Naive thymus-derived CD8-positive, alpha-beta T cell (primary cell): ENCODE data around the gene NSUN3. TPM values are rescaled to one million over a fixed set of nuclear protein-coding genes. Genes with fewer than 3 reads are reported as not detected.
"Not testable (repeated sequence)": the region's sequence is repeated elsewhere in the genome, so short reads cannot be mapped to it uniquely, and the experiment has no call there.

Experiments used
- ATAC-seq, 2 donors: fragments of 150-1000 bp; cut with Tn5 transposase in 1 of 2; sonication (Bioruptor Pico), chemical (Tn5 transposase) in 1 of 2; 1 replicate in 1 of 2; 2 replicates in 1 of 2; pipeline ENCODE4 v1.10.0; 2021; ENCODE audit warnings: mild to moderate bottlenecking in 2 of 2, moderate library complexity in 2 of 2
- POLR2A ChIA-PET: fragments of 350-600 bp; sonication (Branson Sonifier 250); formaldehyde crosslinking; loops from one replicate; lab custom pipeline; 2021; ENCODE audit warnings: antibody characterized with exemption; lab: Charles Lee
- DNase-seq, 10 donors: peaks; one replicate each; pipeline versions ENCODE4 v3.0.0 to v3.0.0-alpha.2; 2020 to 2022
- H3K27ac Mint-ChIP-seq, 10 donors: one replicate each; pipeline ENCODE4 v1.8.0; 2020 to 2022; ENCODE audit warnings: mild to moderate bottlenecking in 10 of 10, mixed read lengths in 10 of 10, moderate library complexity in 4 of 10, inconsistent platforms in 1 of 10
- H3K27me3 Mint-ChIP-seq, 5 donors: one replicate each; pipeline ENCODE4 v1.8.0; 2021 to 2022; ENCODE audit warnings: mixed read lengths in 5 of 5
- H3K36me3 Mint-ChIP-seq, 3 donors: one replicate each; pipeline ENCODE4 v1.8.0; 2020 to 2022; ENCODE audit warnings: mixed read lengths in 3 of 3, mild to moderate bottlenecking in 2 of 3, inconsistent platforms in 1 of 3
- H3K4me1 Mint-ChIP-seq, 4 donors: one replicate each; pipeline ENCODE4 v1.8.0; 2021 to 2022; ENCODE audit warnings: mixed read lengths in 4 of 4
- H3K4me3 Mint-ChIP-seq, 10 donors: one replicate each; pipeline ENCODE4 v1.8.0; 2020 to 2022; ENCODE audit warnings: mild to moderate bottlenecking in 10 of 10, mixed read lengths in 10 of 10, moderate library complexity in 6 of 10, inconsistent platforms in 1 of 10
- H3K9me3 Mint-ChIP-seq, 9 donors: one replicate each; pipeline ENCODE4 v1.8.0; 2020 to 2022; ENCODE audit warnings: mixed read lengths in 9 of 9, mild to moderate bottlenecking in 3 of 9, inconsistent platforms in 1 of 9, moderate library complexity in 1 of 9
- polyA plus RNA-seq, 3 donors: library from polyadenylated mRNA; unstranded; fragments of 300-500 nt; fragmentation: Illumina TruSeq; gene quantifications; one replicate each; pipeline ENCODE4 v1.2.3, GENCODE V29; 2021
- total RNA-seq, 8 experiments: library from RNA in 2 of 8; stranded (reverse) in 2 of 8; gene quantifications; one replicate each; pipeline ENCODE4 v1.2.3 and lab custom pipeline; 2021 to 2026

NSUN3 gene
- total and polyA plus RNA-seq, 5 experiments from 2014 or later = 7.8 to 22.5 (median 10.9) TPM

DNA sequence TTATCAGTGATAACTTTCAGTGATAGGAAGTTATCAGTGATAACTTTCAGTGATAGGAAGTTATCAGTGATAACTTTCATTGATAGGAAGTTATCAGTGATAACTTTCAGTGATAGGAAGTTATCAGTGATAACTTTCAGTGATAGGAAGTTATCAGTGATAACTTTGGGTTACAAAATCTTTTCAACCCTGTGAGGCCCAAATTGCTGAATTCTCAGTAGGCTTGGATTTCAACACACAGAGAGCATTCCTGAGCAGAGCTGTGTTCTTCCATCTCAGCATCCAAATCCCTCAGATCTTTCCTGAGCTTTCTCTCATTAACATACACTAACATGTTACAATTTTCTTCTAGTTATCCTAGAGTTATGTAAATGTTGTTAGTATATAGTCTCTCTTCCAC is 47.4 kb downstream of the NSUN3 start:
- H3K4me1 Mint-ChIP-seq = peaks cover 2 to 12% (median 4%) of the 10 kb centered on the region in 4 donors
- H3K4me3 Mint-ChIP-seq, POLR2A ChIA-PET, DNase-seq, H3K27me3 Mint-ChIP-seq, ATAC-seq, H3K9me3 Mint-ChIP-seq: not testable (repeated sequence)
- peaks cover 6 to 77% (median 23%) of the 10 kb centered on the region in 3 donors for H3K36me3 Mint-ChIP-seq
- H3K27ac Mint-ChIP-seq = peak overlapping the region in 1 of 10 donors; percentile 29

DNA sequence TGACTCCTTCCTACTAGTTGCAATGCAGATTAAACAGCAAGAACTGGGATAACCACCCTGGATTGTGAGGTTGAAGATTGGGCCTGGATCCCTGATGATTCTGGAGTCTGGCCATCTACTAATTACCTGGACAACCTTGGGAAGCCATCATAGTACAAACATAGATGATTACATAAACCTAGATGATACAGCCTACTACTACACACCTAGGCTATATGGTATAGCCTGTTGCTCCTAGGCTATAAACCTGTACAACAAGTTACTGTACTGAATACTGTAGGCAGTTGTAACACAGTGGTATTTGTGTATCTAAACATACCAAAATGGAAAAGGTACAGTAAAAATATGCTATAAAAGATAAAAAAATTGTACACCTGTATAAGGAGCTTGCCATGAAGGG is 48.0 kb downstream of the NSUN3 start:
- no peaks in the 10 kb centered on the region for H3K27me3 Mint-ChIP-seq
- ATAC-seq (no peak), DNase-seq (no peak)
- POLR2A ChIA-PET = no interaction called here
- H3K4me3 Mint-ChIP-seq = no peak overlapping the region
- H3K27ac Mint-ChIP-seq = no peak overlapping the region
- no peaks in the 10 kb centered on the region for H3K9me3 Mint-ChIP-seq
- H3K4me1 Mint-ChIP-seq = peaks cover 2 to 12% (median 5%) of the 10 kb centered on the region in 4 donors
- peaks cover 6 to 75% (median 22%) of the 10 kb centered on the region in 3 donors for H3K36me3 Mint-ChIP-seq

DNA sequence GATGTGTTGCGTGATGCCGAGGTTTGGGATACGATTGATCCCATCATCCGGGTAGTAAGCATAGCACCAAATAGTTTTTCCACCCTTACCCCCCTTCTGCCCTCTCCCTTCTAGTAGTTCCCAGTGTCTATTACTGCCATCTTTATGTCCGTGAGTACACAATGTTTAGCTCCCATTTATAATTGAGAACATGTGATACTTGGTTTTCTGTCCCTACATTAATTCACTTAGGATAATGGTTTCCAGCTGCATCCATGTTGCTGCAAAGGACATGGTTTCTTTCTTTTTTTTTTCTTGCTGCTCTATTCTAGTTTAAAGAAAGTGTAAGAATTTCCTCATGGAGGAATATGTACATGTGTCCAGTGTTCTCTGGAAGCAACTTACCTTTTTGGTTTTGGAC is 51.8 kb downstream of the NSUN3 start:
- ATAC-seq = no peak
- no peak for DNase-seq
- Mint-ChIP-seq H3K9me3 (no peaks in the 10 kb centered on the region), H3K27me3 (no peaks in the 10 kb centered on the region), H3K4me1 (peaks cover 7 to 24% (median 10%) of the 10 kb centered on the region in 4 donors), H3K27ac (no peak overlapping the region), H3K4me3 (no peak overlapping the region), H3K36me3 (peaks cover 6 to 53% (median 21%) of the 10 kb centered on the region in 3 donors)
- POLR2A ChIA-PET = no interaction called here

DNA sequence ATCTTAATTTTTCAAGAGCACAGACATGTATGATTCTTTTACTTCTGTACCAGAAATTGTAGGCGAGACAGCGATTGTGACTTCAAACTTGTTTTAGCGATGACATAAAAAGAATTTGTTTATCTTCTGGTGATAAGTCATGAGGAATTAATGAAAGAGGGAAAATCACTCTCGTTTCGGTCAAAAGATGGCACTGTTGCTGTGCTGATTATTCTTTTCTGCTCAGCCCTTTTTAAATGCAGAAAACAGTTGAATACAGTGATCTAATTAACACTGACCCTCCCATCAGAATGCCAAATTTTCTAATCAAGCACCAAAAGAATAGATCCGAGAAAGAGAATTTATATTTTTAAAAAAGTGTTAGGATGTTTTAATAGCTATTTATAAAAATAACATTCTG is 52.6 kb downstream of the NSUN3 start:
- no peak for DNase-seq
- H3K36me3 Mint-ChIP-seq = peaks cover 6 to 50% (median 18%) of the 10 kb centered on the region in 3 donors
- POLR2A ChIA-PET = no interaction called here
- ATAC-seq = no peak
- no peaks in the 10 kb centered on the region for H3K27me3 Mint-ChIP-seq
- H3K4me1 Mint-ChIP-seq = peaks cover 9 to 24% (median 11%) of the 10 kb centered on the region in 4 donors
- H3K27ac Mint-ChIP-seq = no peak overlapping the region
- no peaks in the 10 kb centered on the region for H3K9me3 Mint-ChIP-seq
- no peak overlapping the region for H3K4me3 Mint-ChIP-seq

DNA sequence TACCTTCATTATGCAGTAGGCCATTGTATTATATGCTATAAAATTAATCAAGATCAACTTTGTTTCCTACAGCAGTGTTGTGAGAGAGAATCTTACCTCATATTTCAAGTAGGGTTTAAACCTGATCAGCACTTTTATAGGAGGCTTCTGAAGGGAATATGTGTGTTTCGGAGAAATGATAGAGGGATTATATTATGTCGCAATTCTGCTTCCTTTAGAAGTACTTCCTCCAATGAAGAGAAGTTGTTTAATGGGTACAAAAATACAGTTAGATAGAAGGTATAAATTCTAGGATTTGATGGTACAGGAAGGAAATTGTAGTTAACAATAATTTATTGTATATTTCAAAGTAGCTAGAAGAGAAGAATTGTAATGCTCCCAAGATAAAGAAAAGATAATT is 54.9 kb downstream of the NSUN3 start:
- no peaks in the 10 kb centered on the region for H3K9me3 Mint-ChIP-seq

DNA sequence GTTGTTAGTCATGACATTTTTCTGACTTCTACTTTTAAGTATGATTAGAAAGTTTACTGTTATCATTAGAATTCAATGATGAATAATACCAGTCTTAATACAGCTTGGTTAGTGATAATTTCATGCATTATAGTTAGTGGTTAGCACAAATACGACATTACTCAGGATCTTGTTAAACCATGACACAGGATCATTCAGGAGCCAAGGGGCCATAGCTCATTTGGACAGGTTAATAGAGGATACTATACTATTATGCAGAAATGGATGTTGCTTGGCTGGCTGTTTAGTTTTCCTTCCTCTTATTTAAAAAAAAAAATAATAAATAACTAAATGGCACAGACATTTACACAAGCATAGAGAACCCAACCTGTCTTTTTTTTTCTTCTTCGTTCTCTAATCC is 55.5 kb downstream of the NSUN3 start:
- Mint-ChIP-seq H3K9me3 (no peaks in the 10 kb centered on the region), H3K27ac (no peak overlapping the region), H3K4me3 (no peak overlapping the region), H3K4me1 (peaks cover 7 to 14% (median 9%) of the 10 kb centered on the region in 4 donors), H3K27me3 (no peaks in the 10 kb centered on the region), H3K36me3 (peaks cover 0 to 36% (median 9%) of the 10 kb centered on the region in 3 donors)
- no peak for ATAC-seq
- POLR2A ChIA-PET = no interaction called here
- DNase-seq = no peak

More for the DNA sequence above, 54.9 kb downstream of the NSUN3 start:
- POLR2A ChIA-PET = no interaction called here
- Mint-ChIP-seq H3K4me1 (peaks cover 8 to 19% (median 10%) of the 10 kb centered on the region in 4 donors), H3K27ac (peak overlapping the region in 1 of 10 donors; percentile 9), H3K27me3 (no peaks in the 10 kb centered on the region), H3K36me3 (peaks cover 0 to 37% (median 9%) of the 10 kb centered on the region in 3 donors), H3K4me3 (no peak overlapping the region)
- ATAC-seq (no peak), DNase-seq (no peak)

DNA sequence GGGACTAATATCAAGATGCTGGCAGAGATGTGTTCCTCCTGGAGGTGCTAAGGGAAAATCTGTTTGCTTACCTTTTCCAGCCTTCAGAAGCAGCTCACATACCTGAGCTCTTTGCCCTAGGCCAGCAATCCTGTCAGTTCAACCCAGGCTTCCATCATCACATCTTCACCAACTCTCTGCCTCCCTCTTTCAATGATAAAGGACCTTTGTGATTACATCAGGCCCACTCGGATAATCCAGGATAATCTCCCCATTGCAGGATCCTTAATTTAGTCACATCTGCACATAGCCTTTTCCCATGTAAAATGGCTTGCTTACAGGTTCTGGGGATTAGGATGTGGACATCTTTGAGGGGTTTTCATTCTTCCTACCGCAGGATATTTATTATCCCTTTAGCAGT is 58.3 kb downstream of the NSUN3 start:
- H3K4me3 Mint-ChIP-seq = no peak overlapping the region
- ATAC-seq = no peak
- peak overlapping the region in 2 of 10 donors; percentile 1 to 5 for H3K27ac Mint-ChIP-seq
- POLR2A ChIA-PET = no interaction called here
- DNase-seq = no peak
- H3K27me3 Mint-ChIP-seq = no peaks in the 10 kb centered on the region
- H3K36me3 Mint-ChIP-seq = peaks cover 0 to 46% (median 19%) of the 10 kb centered on the region in 3 donors
- no peaks in the 10 kb centered on the region for H3K9me3 Mint-ChIP-seq
- H3K4me1 Mint-ChIP-seq = peaks cover 7 to 12% (median 8%) of the 10 kb centered on the region in 4 donors

DNA sequence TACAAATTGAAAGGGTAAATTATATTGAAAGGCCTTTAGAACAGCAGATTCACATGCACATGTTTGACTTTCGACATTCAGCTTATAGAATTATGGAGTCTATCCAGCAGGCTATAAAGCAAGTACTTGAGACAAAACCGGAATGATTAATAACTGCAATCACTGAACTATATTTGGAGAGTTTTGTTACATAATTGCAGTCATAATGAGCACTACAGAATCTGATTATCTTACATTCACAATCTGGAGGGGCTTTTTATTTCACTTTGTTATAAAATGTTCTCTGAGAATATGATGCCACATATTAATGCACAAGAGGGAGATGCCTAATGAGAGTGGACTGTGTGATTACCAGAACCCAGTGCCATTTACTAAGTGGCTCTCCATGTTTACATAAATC is 64.3 kb downstream of the NSUN3 start:
- H3K36me3 Mint-ChIP-seq = peaks cover 5 to 66% (median 36%) of the 10 kb centered on the region in 3 donors
- no peaks in the 10 kb centered on the region for H3K9me3 Mint-ChIP-seq
- POLR2A ChIA-PET = no interaction called here
- DNase-seq (no peak), ATAC-seq (no peak)
- no peaks in the 10 kb centered on the region for H3K27me3 Mint-ChIP-seq
- H3K4me3 Mint-ChIP-seq = no peak overlapping the region
- peak overlapping the region in 2 of 10 donors; percentile 24 to 35 for H3K27ac Mint-ChIP-seq
- H3K4me1 Mint-ChIP-seq = peaks cover 0 to 3% (median 0%) of the 10 kb centered on the region in 4 donors

DNA sequence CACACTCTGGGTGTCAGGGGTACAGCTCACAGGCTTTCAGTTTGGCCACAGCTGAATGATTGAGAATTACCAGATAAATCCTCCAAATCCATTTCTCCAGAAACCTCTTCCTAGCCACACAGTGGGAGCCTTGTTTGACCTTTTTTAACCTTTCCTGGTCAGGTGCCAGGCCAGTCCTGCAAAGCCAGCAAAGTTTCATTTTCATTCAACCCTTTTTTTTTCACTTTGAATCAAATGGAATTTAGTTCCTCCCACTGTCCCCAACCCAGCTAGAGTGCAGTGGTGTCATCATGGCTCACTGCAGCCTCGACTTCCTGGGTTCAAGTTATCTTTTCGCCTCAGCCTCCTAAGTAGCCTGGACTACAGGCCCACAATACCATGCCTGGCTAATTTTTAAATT is 67.8 kb downstream of the NSUN3 start:
- peaks cover 0 to 1% (median 0%) of the 10 kb centered on the region in 4 donors for H3K4me1 Mint-ChIP-seq
- H3K36me3 Mint-ChIP-seq = peaks cover 5 to 38% (median 29%) of the 10 kb centered on the region in 3 donors
- H3K27me3 Mint-ChIP-seq = no peaks in the 10 kb centered on the region
- POLR2A ChIA-PET = no interaction called here
- ATAC-seq (no peak), DNase-seq (no peak)
- H3K4me3 Mint-ChIP-seq = no peak overlapping the region
- peak overlapping the region in 1 of 10 donors; percentile 28 for H3K27ac Mint-ChIP-seq
- H3K9me3 Mint-ChIP-seq = peaks cover 0 to 5% (median 0%) of the 10 kb centered on the region in 9 donors

DNA sequence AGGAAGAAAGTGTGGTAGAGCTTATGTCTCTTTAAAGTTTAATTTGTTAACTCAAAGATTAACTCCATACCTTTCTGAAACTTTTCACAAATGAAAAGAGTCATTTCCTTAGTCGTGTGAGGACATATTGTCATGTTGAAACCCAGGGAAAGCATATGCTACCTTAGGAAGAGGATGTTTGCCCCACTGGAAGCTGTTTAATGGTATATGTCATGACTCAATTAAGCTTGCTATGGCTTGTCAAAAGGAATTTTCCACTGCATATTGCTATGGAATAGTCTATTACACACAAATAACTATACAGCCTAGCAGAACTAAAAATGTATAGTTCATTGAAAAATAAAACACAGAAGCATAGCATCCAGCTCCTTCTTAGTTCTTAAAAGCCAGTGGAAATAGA is 69.9 kb downstream of the NSUN3 start:
- no peak for ATAC-seq
- Mint-ChIP-seq H3K36me3 (peaks cover 5 to 18% (median 14%) of the 10 kb centered on the region in 3 donors), H3K4me1 (peaks cover 0 to 1% (median 0%) of the 10 kb centered on the region in 4 donors), H3K4me3 (no peak overlapping the region), H3K9me3 (peaks cover 0 to 14% (median 0%) of the 10 kb centered on the region in 9 donors), H3K27ac (no peak overlapping the region), H3K27me3 (peaks cover 0 to 3% (median 0%) of the 10 kb centered on the region in 5 donors)
- POLR2A ChIA-PET = no interaction called here
- DNase-seq = no peak

DNA sequence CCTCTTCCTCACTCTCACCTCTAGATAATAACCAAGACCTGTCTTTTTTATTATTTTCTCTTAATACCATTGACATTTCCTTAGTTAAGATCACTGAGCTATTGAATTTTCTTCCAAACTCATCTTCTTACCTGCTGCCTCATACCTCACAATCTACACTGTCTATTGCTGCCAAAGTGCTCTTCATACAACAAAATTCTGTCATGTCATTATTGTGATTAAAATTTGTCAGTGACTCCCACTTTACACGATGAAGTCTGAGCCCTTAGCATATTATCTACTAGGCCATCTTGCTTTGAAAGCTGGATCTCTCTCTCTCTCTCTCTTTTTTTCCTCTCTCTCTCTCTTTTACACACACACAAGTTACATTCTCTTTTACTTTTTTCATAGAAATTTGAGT is 73.3 kb downstream of the NSUN3 start:
- POLR2A ChIA-PET = no interaction called here
- Mint-ChIP-seq H3K4me3 (no peak overlapping the region), H3K9me3 (peaks cover 0 to 14% (median 0%) of the 10 kb centered on the region in 9 donors), H3K4me1 (peaks cover 0 to 1% (median 0%) of the 10 kb centered on the region in 4 donors), H3K27me3 (peaks cover 0 to 6% (median 3%) of the 10 kb centered on the region in 5 donors), H3K36me3 (peaks cover 0 to 5% (median 0%) of the 10 kb centered on the region in 3 donors), H3K27ac (no peak overlapping the region)
- no peak for DNase-seq
- no peak for ATAC-seq

DNA sequence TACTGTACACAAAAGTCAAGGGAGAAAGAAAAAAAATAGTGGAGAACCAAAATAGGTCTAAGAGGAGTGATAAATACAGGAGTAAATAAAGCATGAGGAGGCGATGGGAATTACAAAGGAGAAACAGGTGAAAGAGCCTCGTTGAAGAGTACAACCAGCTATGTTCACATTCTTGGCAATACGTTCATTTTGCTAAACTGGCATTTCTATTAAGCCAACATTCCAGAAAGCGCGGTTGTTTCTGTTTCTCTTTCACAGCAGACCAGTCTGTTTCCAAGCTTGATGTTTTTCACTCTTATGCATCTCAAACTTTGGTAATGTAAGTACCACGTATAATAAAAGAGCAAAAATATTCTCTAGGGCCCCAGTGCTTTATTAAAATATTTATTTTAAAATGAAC is 74.5 kb downstream of the NSUN3 start:
- H3K36me3 Mint-ChIP-seq = peaks cover 0 to 5% (median 0%) of the 10 kb centered on the region in 3 donors
- DNase-seq (no peak), ATAC-seq (no peak)
- H3K4me1 Mint-ChIP-seq = peaks cover 0 to 1% (median 0%) of the 10 kb centered on the region in 4 donors
- no peak overlapping the region for H3K27ac Mint-ChIP-seq
- POLR2A ChIA-PET = no interaction called here
- peaks cover 0 to 14% (median 0%) of the 10 kb centered on the region in 9 donors for H3K9me3 Mint-ChIP-seq
- H3K27me3 Mint-ChIP-seq = peaks cover 0 to 6% (median 3%) of the 10 kb centered on the region in 5 donors
- no peak overlapping the region for H3K4me3 Mint-ChIP-seq

DNA sequence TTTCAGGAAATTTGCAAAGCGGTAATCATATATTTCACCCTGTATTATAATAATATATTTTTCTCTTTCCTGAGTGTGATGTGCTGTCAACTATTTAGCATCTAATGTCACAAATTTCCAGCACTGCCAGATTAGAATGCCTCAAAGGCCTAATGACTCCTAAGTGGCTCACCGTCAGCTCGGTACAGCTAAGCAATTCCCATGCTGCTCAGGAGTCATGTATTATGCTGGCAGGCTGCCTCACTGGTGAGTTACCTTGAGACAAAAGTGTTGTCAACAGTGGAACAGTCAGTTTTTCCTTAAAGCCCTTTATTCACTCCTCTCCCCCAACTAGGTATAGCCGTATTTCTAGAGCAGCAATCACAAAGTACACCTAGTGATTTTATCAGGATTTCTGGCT is 83.6 kb downstream of the NSUN3 start:
- H3K27ac Mint-ChIP-seq = no peak overlapping the region
- H3K36me3 Mint-ChIP-seq = no peaks in the 10 kb centered on the region
- peaks cover 0 to 2% (median 0%) of the 10 kb centered on the region in 9 donors for H3K9me3 Mint-ChIP-seq
- ATAC-seq (no peak), DNase-seq (no peak)
- no peaks in the 10 kb centered on the region for H3K4me1 Mint-ChIP-seq
- peaks cover 3 to 12% (median 11%) of the 10 kb centered on the region in 5 donors for H3K27me3 Mint-ChIP-seq
- H3K4me3 Mint-ChIP-seq = no peak overlapping the region
- POLR2A ChIA-PET = no interaction called here

DNA sequence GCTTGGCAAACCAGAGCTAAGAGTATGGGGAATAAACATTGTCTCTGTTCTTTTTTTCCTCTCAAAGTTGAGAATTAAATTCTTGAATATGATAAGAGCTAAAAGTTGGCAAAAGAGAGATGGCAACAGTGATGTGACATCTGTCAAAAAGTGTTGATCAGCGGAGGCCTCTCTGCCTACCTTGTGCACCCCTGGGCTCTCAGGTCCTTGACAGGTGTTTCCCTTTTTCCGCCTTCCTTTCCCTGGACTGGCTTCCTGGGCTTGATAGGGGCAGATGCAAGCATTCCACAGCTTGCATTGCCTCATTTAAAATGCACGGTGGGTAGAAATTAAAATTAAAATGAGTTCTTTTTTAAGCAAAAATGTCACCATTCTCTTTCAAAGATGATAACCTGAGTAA is 84.2 kb downstream of the NSUN3 start:
- Mint-ChIP-seq H3K27me3 (peaks cover 3 to 13% (median 11%) of the 10 kb centered on the region in 5 donors), H3K27ac (no peak overlapping the region), H3K36me3 (no peaks in the 10 kb centered on the region), H3K4me3 (no peak overlapping the region), H3K4me1 (no peaks in the 10 kb centered on the region), H3K9me3 (peaks cover 0 to 2% (median 0%) of the 10 kb centered on the region in 9 donors)
- DNase-seq (no peak), ATAC-seq (no peak)
- POLR2A ChIA-PET = no interaction called here
